ENCODE results near the gene BICC1. TPM values are rescaled to one million over a fixed set of nuclear protein-coding genes. Genes with fewer than 3 reads are reported as not detected.

Gene BICC1
- total and polyA plus RNA-seq, 2 of the 4 experiments (the other 2 are of a cell fraction): 5.7 to 42.5 TPM

DNA sequence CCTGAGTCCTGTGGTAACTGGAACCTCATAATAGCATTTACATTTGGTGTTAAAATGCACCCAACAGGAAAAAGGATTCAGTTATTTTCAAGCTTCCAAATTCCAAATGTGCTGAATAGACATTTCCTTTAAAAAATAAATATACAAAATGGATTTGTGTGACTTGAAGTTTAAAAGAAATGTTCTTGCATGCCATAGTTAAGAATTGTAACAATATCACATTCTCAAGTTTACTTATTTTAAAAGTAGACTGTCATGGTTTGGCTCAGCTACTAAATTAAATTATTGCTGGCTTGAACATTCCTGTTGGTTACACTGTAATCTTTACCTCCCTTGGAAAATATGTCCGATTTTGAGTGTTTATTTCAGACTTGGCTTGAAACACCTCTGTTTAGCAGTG is 31.5 kb downstream of the BICC1 start:
- no peaks in the 10 kb centered on the region for H3K27me3 ChIP-seq (ENCODE audit: control insufficient read depth, insufficient read depth, low read length)
- CTCF ChIA-PET: no interaction called here
- no TSS peak for BruUV-seq (replicated peaks)
- no peak overlapping the region for H3K14ac ChIP-seq (replicated peaks; ENCODE audit: low read depth, low read length)
- intact Hi-C loops (cut with micrococcal nuclease): no loop called here
- in situ Hi-C loops (cut with MboI; ENCODE audit: low sequenced_read_pairs): loop anchor here (25.0 kb wide), 2 partner anchors 668 to 1043 kb away; no protein-coding TSS in a partner anchor
- ATAC-seq (ENCODE audit: low read depth) (no peak), DNase-seq (no peak)
- H3K9me1 ChIP-seq (ENCODE audit: insufficient read depth, low read length): peaks cover 8% of the 10 kb centered on the region
- H2BK5ac ChIP-seq (ENCODE audit: low read depth, low read length, poor library complexity, severe bottlenecking): no peak overlapping the region
- H2BK20ac ChIP-seq (ENCODE audit: low read depth, low read length): no peak overlapping the region
- H3K27ac ChIP-seq (ENCODE audit: insufficient read depth, low read length): no peak overlapping the region
- H2AK5ac ChIP-seq (ENCODE audit: low read depth, low read length): no peak overlapping the region
- H2BK15ac ChIP-seq (ENCODE audit: low read depth, low read length): no peak overlapping the region
- H4K91ac ChIP-seq (ENCODE audit: insufficient read depth, low read depth, low read length): no peak overlapping the region
- dilution Hi-C loops (cut with HindIII; ENCODE audit: low sequenced_read_pairs, unreplicated experiment): no loop called here
- no peak overlapping the region for H3K23ac ChIP-seq (ENCODE audit: low read depth, low read length)
- H2BK120ac ChIP-seq (ENCODE audit: low read depth, low read length): no peak overlapping the region
- H4K8ac ChIP-seq (ENCODE audit: low read depth in 2 of 2, low read length in 2 of 2): no peak overlapping the region
- H3K4me3 ChIP-seq (ENCODE audit: insufficient read depth, low read depth, low read length): no peak overlapping the region
- H4K20me1 ChIP-seq (ENCODE audit: insufficient read depth, low read length): peaks cover 25% of the 10 kb centered on the region
- WGBS, 2 experiments (ENCODE audit: extremely low coverage in 2 of 2, insufficient read length in 1 of 2): no CpG with 5 or more reads among the region's 1 CpG
- POLR2A ChIA-PET (ENCODE audit: unreplicated experiment): no interaction called here
- no peak for TF ChIP-seq RAD21 (IDR thresholded peaks at IDR 0.05; ENCODE audit: low read length)
- TF ChIP-seq MAFK (IDR thresholded peaks at IDR 0.05; ENCODE audit: low read depth, low read length): peak; percentile 96
- no peak overlapping the region for H2AK9ac ChIP-seq (replicated peaks; ENCODE audit: low read depth, low read length, poor library complexity)
- H3K9ac ChIP-seq (ENCODE audit: low read depth, low read length): no peak overlapping the region
- H4K5ac ChIP-seq (ENCODE audit: low read depth, low read length): no peak overlapping the region
- H3K36me3 ChIP-seq (ENCODE audit: control insufficient read depth, insufficient read depth, low read length): no peaks in the 10 kb centered on the region
- H3K18ac ChIP-seq (ENCODE audit: low read depth, low read length): no peak overlapping the region
- H3K4me1 ChIP-seq (ENCODE audit: control insufficient read depth, insufficient read depth, low read length): 0 out of 2 replicates have a peak, but pooled peaks cover 3% of the 10 kb centered on the region
- H2AFZ ChIP-seq (replicated peaks; ENCODE audit: low read length, poor library complexity): no peak overlapping the region
- H3K4ac ChIP-seq (ENCODE audit: low read depth, low read length): no peak overlapping the region
- no peaks in the 10 kb centered on the region for H3K9me3 ChIP-seq (ENCODE audit: control insufficient read depth, insufficient read depth, low read length)
- peaks cover 30 to 34% of the 10 kb centered on the region in 2 experiments for H3K79me1 ChIP-seq (ENCODE audit: low read depth in 1 of 2, low read length in 2 of 2)
- no peak overlapping the region for H3K4me2 ChIP-seq (ENCODE audit: low read depth, low read length)
- H3K56ac ChIP-seq (ENCODE audit: extremely low read depth, insufficient read depth, low read length): no peak overlapping the region

Measured in IMR-90 (cell line).